GM13977 (cell line): ENCODE results near the gene SUSD4.

Source experiments
- DNase-seq: peaks from one replicate; pipeline ENCODE4 v3.0.0; 2012; ENCODE audit warnings: low spot score
- in situ Hi-C: fragments of 300-500 bp; cut with MboI; formaldehyde crosslinking; loops from one replicate; pipeline ENCODE4 v1.12.0; 2022; ENCODE audit warnings: low sequenced_read_pairs, low pct_unique_long_range_greater_than_20kb, mixed read lengths, inconsistent platforms; ENCODE audit not compliant: unreplicated experiment
- TF ChIP-seq, protein P1 (sequence below): IDR thresholded peaks from 2 replicates; pipeline ENCODE4 v1.5.1; 2012; ENCODE audit warnings: mild to moderate bottlenecking, control low read depth; ENCODE audit not compliant: insufficient read depth; ENCODE audit errors: extremely low read depth, missing control alignments

Gene SUSD4

GRCh38 chr1:223393275-223394214 lies 29.6 kb upstream of the SUSD4 start, which contains the start of gene CCDC185:
Gene CCDC185, plus strand, starts transcription at chr1:223393415. Its CDS starts 61 bp downstream, at chr1:223393476.
- TF ChIP-seq, protein P1, sequence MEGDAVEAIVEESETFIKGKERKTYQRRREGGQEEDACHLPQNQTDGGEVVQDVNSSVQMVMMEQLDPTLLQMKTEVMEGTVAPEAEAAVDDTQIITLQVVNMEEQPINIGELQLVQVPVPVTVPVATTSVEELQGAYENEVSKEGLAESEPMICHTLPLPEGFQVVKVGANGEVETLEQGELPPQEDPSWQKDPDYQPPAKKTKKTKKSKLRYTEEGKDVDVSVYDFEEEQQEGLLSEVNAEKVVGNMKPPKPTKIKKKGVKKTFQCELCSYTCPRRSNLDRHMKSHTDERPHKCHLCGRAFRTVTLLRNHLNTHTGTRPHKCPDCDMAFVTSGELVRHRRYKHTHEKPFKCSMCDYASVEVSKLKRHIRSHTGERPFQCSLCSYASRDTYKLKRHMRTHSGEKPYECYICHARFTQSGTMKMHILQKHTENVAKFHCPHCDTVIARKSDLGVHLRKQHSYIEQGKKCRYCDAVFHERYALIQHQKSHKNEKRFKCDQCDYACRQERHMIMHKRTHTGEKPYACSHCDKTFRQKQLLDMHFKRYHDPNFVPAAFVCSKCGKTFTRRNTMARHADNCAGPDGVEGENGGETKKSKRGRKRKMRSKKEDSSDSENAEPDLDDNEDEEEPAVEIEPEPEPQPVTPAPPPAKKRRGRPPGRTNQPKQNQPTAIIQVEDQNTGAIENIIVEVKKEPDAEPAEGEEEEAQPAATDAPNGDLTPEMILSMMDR = no peak
- DNase-seq = no peak
- in situ Hi-C loops = no loop called here

DNA sequence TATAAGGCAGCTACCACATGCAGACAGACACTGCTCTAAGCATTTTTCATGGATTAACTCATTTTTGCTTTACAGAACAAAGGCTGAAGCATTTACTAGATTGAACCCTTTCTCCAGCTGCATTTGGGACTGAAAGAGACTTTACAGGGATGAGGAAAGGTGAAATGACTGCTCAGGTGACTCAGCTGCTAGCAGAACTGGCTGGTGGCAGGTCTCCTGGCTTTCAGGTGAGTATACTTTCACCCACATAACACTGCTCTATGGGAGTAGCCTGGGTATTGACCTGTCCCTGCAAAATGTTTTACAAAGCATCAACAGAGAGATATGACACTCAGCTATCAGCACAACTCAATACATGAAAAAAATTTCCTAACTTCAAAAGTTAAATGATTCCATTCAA lies 26.6 kb upstream of the SUSD4 start:
- in situ Hi-C loops = no loop called here
- no peak for DNase-seq
- TF ChIP-seq, protein P1 = no peak

DNA sequence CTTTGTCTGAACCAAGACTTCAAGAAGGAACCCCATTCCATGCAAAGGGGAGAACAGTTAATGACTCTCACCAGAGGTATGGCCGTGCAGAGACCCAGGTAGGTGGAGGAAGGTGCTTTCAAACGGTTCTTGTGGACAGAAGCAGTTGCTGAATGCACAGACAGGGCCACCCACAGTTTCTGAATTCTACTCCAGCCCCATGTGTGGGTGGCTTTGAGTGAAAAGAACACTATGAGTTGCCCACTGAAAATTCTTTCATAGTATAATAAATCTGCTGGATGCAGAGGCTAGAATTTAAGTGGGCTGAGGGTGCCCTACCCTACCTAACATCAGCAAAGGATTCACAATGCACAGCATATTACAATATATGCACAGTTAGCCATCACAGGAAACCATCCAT lies 22.0 kb upstream of the SUSD4 start:
- DNase-seq = no peak
- in situ Hi-C loops = no loop called here
- TF ChIP-seq, protein P1 = no peak

- in situ Hi-C loops = no loop called here
- no peak for DNase-seq
- TF ChIP-seq, protein P1 = no peak
These were observed 14.8 kb upstream of the SUSD4 start for GRCh38 chr1:223378754-223379153.

GRCh38 chr1:223374064-223374610 lies 10.2 kb upstream of the SUSD4 start:
- DNase-seq = no peak
- in situ Hi-C loops = no loop called here

GRCh38 chr1:223364685-223365382 lies 858 bp upstream of the SUSD4 start:
- TF ChIP-seq, protein P1 = no peak
- in situ Hi-C loops = no loop called here
- no peak for DNase-seq

More at GRCh38 chr1:223374064-223374610, 10.2 kb upstream of the SUSD4 start:
- TF ChIP-seq, protein P1 = no peak
